HepG2 (cell line): Measurements from ENCODE around the gene MKS1. TPM values are rescaled to one million over a fixed set of nuclear protein-coding genes. Genes with fewer than 3 reads are reported as not detected.

Experiments used
- ARNTL ChIP-seq: sonication (generic); formaldehyde crosslinking; IDR thresholded peaks from 2 replicates; pipeline ENCODE4 v1.4.0; 2020; ENCODE audit warnings: mild to moderate bottlenecking, missing genetic modification reagents
- GATA4 ChIP-seq: sonication (generic); IDR thresholded peaks from 2 replicates; pipeline ENCODE4 v1.6.1; 2016; ENCODE audit warnings: antibody characterized with exemption, low read depth, borderline replicate concordance
- HOXA7 ChIP-seq: sonication (generic); formaldehyde crosslinking; IDR thresholded peaks from 2 replicates; pipeline ENCODE4 v1.8.1; 2022; ENCODE audit warnings: mild to moderate bottlenecking, missing genetic modification reagents, moderate library complexity
- MNT ChIP-seq: fragments of 450-650 bp; IDR thresholded peaks from 2 replicates; pipeline ENCODE4 v1.6.1; 2016
- MTF2 ChIP-seq: sonication (generic); formaldehyde crosslinking; IDR thresholded peaks from 2 replicates; pipeline ENCODE4 v1.5.0; 2020; ENCODE audit warnings: missing genetic modification reagents, borderline replicate concordance
- SCMH1 ChIP-seq: sonication (generic); formaldehyde crosslinking; IDR thresholded peaks from 2 replicates; pipeline ENCODE4 v1.9.0; 2021; ENCODE audit warnings: missing genetic modification reagents, mild to moderate bottlenecking, borderline replicate concordance
- TARDBP ChIP-seq: sonication (generic); formaldehyde crosslinking; IDR thresholded peaks from 2 replicates; pipeline ENCODE4 v1.8.0; 2022; ENCODE audit warnings: mild to moderate bottlenecking, missing genetic modification reagents
- ZBTB43 ChIP-seq: sonication (generic); formaldehyde crosslinking; conservative IDR thresholded peaks from 2 replicates; pipeline ENCODE4 v1.4.0; 2020; ENCODE audit warnings: missing genetic modification reagents
- ZFY ChIP-seq: sonication (generic); formaldehyde crosslinking; IDR thresholded peaks from 2 replicates; pipeline ENCODE4 v1.4.0; 2020; ENCODE audit warnings: missing genetic modification reagents
- ZMAT3 ChIP-seq: sonication (generic); formaldehyde crosslinking; conservative IDR thresholded peaks from 2 replicates; pipeline ENCODE4 v1.7.0; 2021; ENCODE audit warnings: missing genetic modification reagents
- ZNF296 ChIP-seq: sonication (generic); formaldehyde crosslinking; conservative IDR thresholded peaks from 2 replicates; pipeline ENCODE4 v1.5.0; 2020; ENCODE audit warnings: mild to moderate bottlenecking, missing genetic modification reagents
- ZNF484 ChIP-seq: sonication (generic); formaldehyde crosslinking; IDR thresholded peaks from 2 replicates; pipeline ENCODE4 v1.5.1; 2020; ENCODE audit warnings: mild to moderate bottlenecking, low read depth, missing genetic modification reagents, borderline replicate concordance
- ZNF800 ChIP-seq: sonication (generic); formaldehyde crosslinking; IDR thresholded peaks from 2 replicates; pipeline ENCODE4 v1.4.0; 2020; ENCODE audit warnings: missing genetic modification reagents
- ZNF879 ChIP-seq: sonication (generic); formaldehyde crosslinking; IDR thresholded peaks from 2 replicates; pipeline ENCODE4 v1.8.1; 2023; ENCODE audit warnings: missing genetic modification reagents
- polyA plus RNA-seq, 8 experiments: library from polyadenylated mRNA; depleted of rRNA in 3 of 8; stranded (reverse) in 7 of 8; unstranded in 1 of 8; fragments of >200 nt; fragmentation: Illumina TruSeq in 4 of 8; extraction: Trizol in 4 of 8; gene quantifications; 2 replicates each; pipeline versions ENCODE4 v1.2.1 to v1.2.3, GENCODE V29; 2011 to 2016; ENCODE audit warnings: low read depth in 4 of 8, missing spikeins in 1 of 8, mixed read lengths in 1 of 8; ENCODE audit not compliant: insufficient read depth in 1 of 8
- total RNA-seq, 5 experiments: library from RNA; depleted of rRNA; stranded (reverse); fragments of >200 nt; fragmentation: Illumina TruSeq; extraction: Trizol; gene quantifications; 2 replicates each; pipeline ENCODE4 v1.2.3, GENCODE V29; 2016; ENCODE audit warnings: low read depth in 1 of 5
- TF ChIP-seq, protein P1 (sequence below): IDR thresholded peaks from 2 replicates; pipeline ENCODE4 v1.6.1; 2016; ENCODE audit warnings: missing compliant biosample characterization, missing genetic modification reagents, borderline replicate concordance
- TF ChIP-seq, protein P2 (sequence below): IDR thresholded peaks from 2 replicates; pipeline ENCODE4 v1.6.1; 2016; ENCODE audit warnings: missing biosample characterization, missing genetic modification reagents, low read depth
- TF ChIP-seq, protein P3 (sequence below): IDR thresholded peaks from 2 replicates; pipeline ENCODE4 v1.6.1; 2012; ENCODE audit warnings: low read depth, low read length, improper control_type of control experiment
- TF ChIP-seq, protein P4 (sequence below): sonication (generic); formaldehyde crosslinking; IDR thresholded peaks from 2 replicates; pipeline ENCODE4 v1.8.0; 2022; ENCODE audit warnings: mild to moderate bottlenecking, missing genetic modification reagents, borderline replicate concordance

MKS1 gene
- total and polyA plus RNA-seq, 2 of the 13 experiments (the other 11 are each of a cell fraction or from before 2014, with no cell fraction given): 16.1 to 26.3 TPM

DNA sequence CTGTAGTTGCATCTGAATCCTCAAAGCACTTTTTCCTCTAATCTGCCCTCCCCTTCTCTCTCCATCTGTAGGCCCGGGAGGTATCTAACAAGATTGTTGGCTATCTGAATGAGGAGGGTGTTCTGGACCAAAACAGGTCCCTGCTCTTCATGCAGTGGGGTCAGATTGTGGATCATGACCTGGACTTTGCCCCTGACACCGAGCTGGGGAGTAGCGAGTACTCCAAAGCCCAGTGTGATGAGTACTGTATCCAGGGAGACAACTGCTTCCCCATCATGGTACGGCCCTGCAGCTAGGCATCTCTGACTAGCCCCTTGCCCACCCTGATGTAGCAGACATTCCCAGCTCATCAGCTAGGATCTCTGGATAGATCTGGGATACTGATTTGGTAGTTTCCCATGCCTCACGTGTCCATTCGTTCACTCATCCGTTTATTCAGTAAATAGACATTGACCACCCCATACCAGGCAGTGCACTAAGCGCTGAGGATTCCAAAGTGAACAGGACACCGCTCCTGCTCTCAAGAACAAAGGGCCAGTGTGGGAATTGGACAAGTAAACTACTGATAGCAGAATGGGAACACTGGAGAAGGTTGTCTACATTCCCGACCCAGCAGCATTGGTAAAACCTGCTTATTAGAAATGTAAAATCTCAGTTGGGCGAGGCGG, 31.4 kb upstream of the MKS1 start (continued):
- TF ChIP-seq MNT (no peak), ZNF800 (CRISPR knock-in tag) (no peak), ARNTL (CRISPR knock-in tag) (peak; percentile 48; the same call in 1 of the 2 replicates), GATA4 (no peak), MTF2 (peak; percentile 42; the same call in 1 of the 2 replicates), SCMH1 (CRISPR knock-in tag) (no peak), TARDBP (CRISPR knock-in tag) (0 out of 2 replicates have a peak, but pooled peaks have one; percentile 17), ZFY (CRISPR knock-in tag) (no peak; the same call in 1 of the 2 replicates), ZNF484 (no peak), ZNF879 (CRISPR knock-in tag) (no peak), ZNF296 (CRISPR knock-in tag) (no peak), ZMAT3 (CRISPR knock-in tag) (no peak), HOXA7 (CRISPR knock-in tag) (no peak), ZBTB43 (CRISPR knock-in tag) (no peak)
- TF ChIP-seq, protein P1, sequence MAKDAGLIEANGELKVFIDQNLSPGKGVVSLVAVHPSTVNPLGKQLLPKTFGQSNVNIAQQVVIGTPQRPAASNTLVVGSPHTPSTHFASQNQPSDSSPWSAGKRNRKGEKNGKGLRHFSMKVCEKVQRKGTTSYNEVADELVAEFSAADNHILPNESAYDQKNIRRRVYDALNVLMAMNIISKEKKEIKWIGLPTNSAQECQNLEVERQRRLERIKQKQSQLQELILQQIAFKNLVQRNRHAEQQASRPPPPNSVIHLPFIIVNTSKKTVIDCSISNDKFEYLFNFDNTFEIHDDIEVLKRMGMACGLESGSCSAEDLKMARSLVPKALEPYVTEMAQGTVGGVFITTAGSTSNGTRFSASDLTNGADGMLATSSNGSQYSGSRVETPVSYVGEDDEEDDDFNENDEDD (CRISPR knock-in tag): no peak
- TF ChIP-seq, protein P2, sequence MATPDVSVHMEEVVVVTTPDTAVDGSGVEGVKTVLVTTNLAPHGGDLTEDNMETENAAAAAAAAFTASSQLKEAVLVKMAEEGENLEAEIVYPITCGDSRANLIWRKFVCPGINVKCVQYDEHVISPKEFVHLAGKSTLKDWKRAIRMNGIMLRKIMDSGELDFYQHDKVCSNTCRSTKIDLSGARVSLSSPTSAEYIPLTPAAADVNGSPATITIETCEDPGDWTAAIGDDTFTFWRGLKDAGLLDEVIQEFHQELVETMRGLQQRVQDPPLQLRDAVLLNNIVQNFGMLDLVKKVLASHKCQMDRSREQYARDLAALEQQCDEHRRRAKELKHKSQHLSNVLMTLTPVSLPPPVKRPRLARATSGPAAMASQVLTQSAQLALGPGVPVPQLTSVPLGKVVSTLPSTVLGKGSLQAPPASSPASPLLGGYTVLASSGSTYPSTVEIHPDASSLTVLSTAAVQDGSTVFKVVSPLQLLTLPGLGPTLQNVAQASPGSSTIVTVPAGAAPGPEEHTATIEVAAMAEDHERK (CRISPR knock-in tag): no peak
- TF ChIP-seq, protein P3, sequence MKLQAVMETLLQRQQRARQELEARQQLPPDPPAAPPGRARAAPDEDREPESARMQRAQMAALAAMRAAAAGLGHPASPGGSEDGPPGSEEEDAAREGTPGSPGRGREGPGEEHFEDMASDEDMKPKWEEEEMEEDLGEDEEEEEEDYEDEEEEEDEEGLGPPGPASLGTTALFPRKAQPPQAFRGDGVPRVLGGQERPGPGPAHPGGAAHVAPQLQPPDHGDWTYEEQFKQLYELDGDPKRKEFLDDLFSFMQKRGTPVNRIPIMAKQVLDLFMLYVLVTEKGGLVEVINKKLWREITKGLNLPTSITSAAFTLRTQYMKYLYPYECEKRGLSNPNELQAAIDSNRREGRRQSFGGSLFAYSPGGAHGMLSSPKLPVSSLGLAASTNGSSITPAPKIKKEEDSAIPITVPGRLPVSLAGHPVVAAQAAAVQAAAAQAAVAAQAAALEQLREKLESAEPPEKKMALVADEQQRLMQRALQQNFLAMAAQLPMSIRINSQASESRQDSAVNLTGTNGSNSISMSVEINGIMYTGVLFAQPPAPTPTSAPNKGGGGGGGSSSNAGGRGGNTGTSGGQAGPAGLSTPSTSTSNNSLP: 0 out of 2 replicates have a peak, but pooled peaks have one; percentile 23
- TF ChIP-seq, protein P4, sequence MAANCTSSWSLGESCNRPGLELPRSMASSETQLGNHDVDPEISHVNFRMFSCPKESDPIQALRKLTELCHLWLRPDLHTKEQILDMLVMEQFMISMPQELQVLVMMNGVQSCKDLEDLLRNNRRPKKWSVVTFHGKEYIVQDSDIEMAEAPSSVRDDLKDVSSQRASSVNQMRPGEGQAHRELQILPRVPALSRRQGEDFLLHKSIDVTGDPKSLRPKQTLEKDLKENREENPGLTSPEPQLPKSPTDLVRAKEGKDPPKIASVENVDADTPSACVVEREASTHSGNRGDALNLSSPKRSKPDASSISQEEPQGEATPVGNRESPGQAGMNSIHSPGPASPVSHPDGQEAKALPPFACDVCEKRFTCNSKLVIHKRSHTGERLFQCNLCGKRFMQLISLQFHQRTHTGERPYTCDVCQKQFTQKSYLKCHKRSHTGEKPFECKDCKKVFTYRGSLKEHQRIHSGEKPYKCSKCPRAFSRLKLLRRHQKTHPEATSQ: 0 out of 2 replicates have a peak, but pooled peaks have one; percentile 47
